DND-41 (cell line): ENCODE results near the gene TEX44.

Experiments
- EZH2 ChIP-seq: IDR thresholded peaks from 3 replicates; pipeline ENCODE4 v1.6.1; 2012; ENCODE audit warnings: borderline replicate concordance, low read depth, mild to moderate bottlenecking, moderate library complexity, low read length, inconsistent platforms; ENCODE audit not compliant: severe bottlenecking
- TF ChIP-seq, protein P1 (sequence below): IDR thresholded peaks from 2 replicates; pipeline ENCODE4 v1.5.1; 2012; ENCODE audit warnings: borderline replicate concordance, low read length, moderate library complexity, mild to moderate bottlenecking; ENCODE audit not compliant: poor library complexity, severe bottlenecking; ENCODE audit errors: extremely low read depth

- no peak for TF ChIP-seq EZH2
- TF ChIP-seq, protein P1, sequence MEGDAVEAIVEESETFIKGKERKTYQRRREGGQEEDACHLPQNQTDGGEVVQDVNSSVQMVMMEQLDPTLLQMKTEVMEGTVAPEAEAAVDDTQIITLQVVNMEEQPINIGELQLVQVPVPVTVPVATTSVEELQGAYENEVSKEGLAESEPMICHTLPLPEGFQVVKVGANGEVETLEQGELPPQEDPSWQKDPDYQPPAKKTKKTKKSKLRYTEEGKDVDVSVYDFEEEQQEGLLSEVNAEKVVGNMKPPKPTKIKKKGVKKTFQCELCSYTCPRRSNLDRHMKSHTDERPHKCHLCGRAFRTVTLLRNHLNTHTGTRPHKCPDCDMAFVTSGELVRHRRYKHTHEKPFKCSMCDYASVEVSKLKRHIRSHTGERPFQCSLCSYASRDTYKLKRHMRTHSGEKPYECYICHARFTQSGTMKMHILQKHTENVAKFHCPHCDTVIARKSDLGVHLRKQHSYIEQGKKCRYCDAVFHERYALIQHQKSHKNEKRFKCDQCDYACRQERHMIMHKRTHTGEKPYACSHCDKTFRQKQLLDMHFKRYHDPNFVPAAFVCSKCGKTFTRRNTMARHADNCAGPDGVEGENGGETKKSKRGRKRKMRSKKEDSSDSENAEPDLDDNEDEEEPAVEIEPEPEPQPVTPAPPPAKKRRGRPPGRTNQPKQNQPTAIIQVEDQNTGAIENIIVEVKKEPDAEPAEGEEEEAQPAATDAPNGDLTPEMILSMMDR: no peak
These were observed 40.0 kb downstream of the TEX44 start for GRCh38 chr2:231632559-231633142.
